ENCODE data around the gene ITPA.
"Not testable (repeated sequence)": the region's sequence is repeated elsewhere in the genome, so short reads cannot be mapped to it uniquely, and the experiment has no call there.

ITPA gene

GRCh38 chr20:3195590-3196237 is 13.6 kb upstream of the ITPA start:
- in situ Hi-C loops (cut with HindIII; ENCODE audit: low pct_unique_long_range_greater_than_20kb, low sequenced_read_pairs), result no loop called here
- no peak for DNase-seq (ENCODE audit: low read depth in 1 of 2, low spot score in 1 of 2)
- TF ChIP-seq JUND (IDR thresholded peaks at IDR 0.05; ENCODE audit: low read depth), result no peak

GRCh38 chr20:3199206-3199605 is 10.1 kb upstream of the ITPA start:
- in situ Hi-C loops (cut with HindIII; ENCODE audit: low pct_unique_long_range_greater_than_20kb, low sequenced_read_pairs), result no loop called here
- no peak for TF ChIP-seq JUND (IDR thresholded peaks at IDR 0.05; ENCODE audit: low read depth)
- DNase-seq (ENCODE audit: low read depth in 1 of 2, low spot score in 1 of 2), result no peak

GRCh38 chr20:3199976-3200755 is 9.1 kb upstream of the ITPA start:
- in situ Hi-C loops (cut with HindIII; ENCODE audit: low pct_unique_long_range_greater_than_20kb, low sequenced_read_pairs), result no loop called here
- TF ChIP-seq JUND (IDR thresholded peaks at IDR 0.05; ENCODE audit: low read depth), result no peak
- DNase-seq (ENCODE audit: low read depth in 1 of 2, low spot score in 1 of 2), result no peak

GRCh38 chr20:3202965-3203314 is 6.4 kb upstream of the ITPA start:
- no peak for DNase-seq (ENCODE audit: low read depth in 1 of 2, low spot score in 1 of 2)
- no peak for TF ChIP-seq JUND (IDR thresholded peaks at IDR 0.05; ENCODE audit: low read depth)
- in situ Hi-C loops (cut with HindIII; ENCODE audit: low pct_unique_long_range_greater_than_20kb, low sequenced_read_pairs), result no loop called here

- in situ Hi-C loops (cut with HindIII; ENCODE audit: low pct_unique_long_range_greater_than_20kb, low sequenced_read_pairs), result no loop called here
Observed at GRCh38 chr20:3203315-3204123, 5.8 kb upstream of the ITPA start.

GRCh38 chr20:3204124-3204794 is 5.0 kb upstream of the ITPA start, which contains the start of gene DDRGK1:
Gene DDRGK1 (minus strand): TSS chr20:3204682. CDS start chr20:3204627, 55 bp downstream.
- in situ Hi-C loops (cut with HindIII; ENCODE audit: low pct_unique_long_range_greater_than_20kb, low sequenced_read_pairs), result no loop called here
- TF ChIP-seq JUND (IDR thresholded peaks at IDR 0.05; ENCODE audit: low read depth), result no peak
- DNase-seq (ENCODE audit: low read depth in 1 of 2, low spot score in 1 of 2), result peak; percentile 84 to 87

More at GRCh38 chr20:3203315-3204123, 5.8 kb upstream of the ITPA start:
- TF ChIP-seq JUND (IDR thresholded peaks at IDR 0.05; ENCODE audit: low read depth), result no peak
- DNase-seq (ENCODE audit: low read depth in 1 of 2, low spot score in 1 of 2), result peak; percentile 39 to 66

- in situ Hi-C loops (cut with HindIII; ENCODE audit: low pct_unique_long_range_greater_than_20kb, low sequenced_read_pairs), result no loop called here
- TF ChIP-seq JUND (IDR thresholded peaks at IDR 0.05; ENCODE audit: low read depth), result no peak
- DNase-seq (ENCODE audit: low read depth in 1 of 2, low spot score in 1 of 2), result no peak
Observed at GRCh38 chr20:3208786-3209256, 477 bp upstream of the ITPA start.

DNA sequence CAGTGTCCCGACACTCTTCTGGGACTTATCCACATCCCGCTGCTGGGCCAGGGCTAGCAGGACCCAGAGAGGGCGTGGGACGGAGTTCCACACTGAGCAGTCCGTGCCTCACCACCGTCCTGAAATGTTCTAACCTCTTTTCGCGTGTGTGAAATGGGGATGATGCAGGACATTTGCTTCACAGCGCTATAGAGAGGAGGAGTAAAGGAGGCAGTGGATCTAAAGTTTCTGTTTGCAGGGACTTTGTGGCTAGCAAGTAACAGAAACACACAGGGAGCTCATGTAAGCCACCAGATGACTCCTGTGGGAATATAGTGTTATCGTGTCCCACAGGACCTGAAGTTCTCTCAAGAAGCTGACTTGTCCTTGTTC is 634 bp downstream of the ITPA start:
- no peak for TF ChIP-seq JUND (IDR thresholded peaks at IDR 0.05; ENCODE audit: low read depth)
- DNase-seq (ENCODE audit: low read depth in 1 of 2, low spot score in 1 of 2), result no peak
- in situ Hi-C loops (cut with HindIII; ENCODE audit: low pct_unique_long_range_greater_than_20kb, low sequenced_read_pairs), result no loop called here

GRCh38 chr20:3210346-3210745 is 1.0 kb downstream of the ITPA start:
- no peak for TF ChIP-seq JUND (IDR thresholded peaks at IDR 0.05; ENCODE audit: low read depth)
- no peak for DNase-seq (ENCODE audit: low read depth in 1 of 2, low spot score in 1 of 2)
- in situ Hi-C loops (cut with HindIII; ENCODE audit: low pct_unique_long_range_greater_than_20kb, low sequenced_read_pairs), result no loop called here

GRCh38 chr20:3213226-3213625 is 3.9 kb downstream of the ITPA start:
- in situ Hi-C loops (cut with HindIII; ENCODE audit: low pct_unique_long_range_greater_than_20kb, low sequenced_read_pairs), result no loop called here
- no peak for DNase-seq (ENCODE audit: low read depth in 1 of 2, low spot score in 1 of 2)
- TF ChIP-seq JUND (IDR thresholded peaks at IDR 0.05; ENCODE audit: low read depth), result no peak

DNA sequence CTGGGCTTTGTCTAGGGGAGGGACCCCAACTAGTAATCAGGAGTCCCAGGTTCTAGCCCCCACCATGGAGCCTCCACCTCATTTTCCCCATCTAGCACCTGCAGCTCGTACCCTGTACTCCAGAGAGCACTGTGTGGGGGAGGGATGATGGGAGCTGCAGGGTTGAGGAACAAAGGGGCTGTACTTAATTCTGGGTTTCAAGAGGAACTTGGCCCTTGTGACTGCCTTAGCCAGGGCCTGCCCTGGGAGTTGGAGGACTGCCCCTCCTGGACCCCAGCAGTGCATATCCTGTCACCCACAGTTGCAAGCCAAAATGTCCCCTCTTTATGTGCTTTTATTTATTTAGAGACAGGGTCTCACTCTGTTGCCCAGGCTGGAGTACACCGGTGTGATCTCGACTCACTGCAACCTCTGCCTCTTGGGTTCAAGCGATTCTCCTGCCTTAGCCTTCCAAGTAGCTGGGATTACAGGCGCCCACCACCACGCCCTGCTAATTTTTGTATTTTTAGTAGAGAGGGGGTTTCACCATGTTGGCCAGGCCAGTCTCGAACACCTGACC is 6.1 kb downstream of the ITPA start:
- DNase-seq (ENCODE audit: low read depth in 1 of 2, low spot score in 1 of 2); in situ Hi-C loops (cut with HindIII; ENCODE audit: low pct_unique_long_range_greater_than_20kb, low sequenced_read_pairs): not testable (repeated sequence)

Measured in T47D (cell line).